Stimulated activated CD8-positive, alpha-beta memory T cell treated with anti-CD3 and anti-CD28 coated beads, Interleukin-2, amount 100 ng/mL, for 1 hour (primary cell): ENCODE data around the gene IL17RD.

Experiments used
- DNase-seq, 2 donors: peaks; one replicate each; pipeline ENCODE4 v3.0.0-alpha.2; 2020; ENCODE audit warnings: low read depth in 2 of 2

IL17RD gene

GRCh38 chr3:57130571-57131209 is 34.5 kb downstream of the IL17RD start:
- no peak for DNase-seq

DNA sequence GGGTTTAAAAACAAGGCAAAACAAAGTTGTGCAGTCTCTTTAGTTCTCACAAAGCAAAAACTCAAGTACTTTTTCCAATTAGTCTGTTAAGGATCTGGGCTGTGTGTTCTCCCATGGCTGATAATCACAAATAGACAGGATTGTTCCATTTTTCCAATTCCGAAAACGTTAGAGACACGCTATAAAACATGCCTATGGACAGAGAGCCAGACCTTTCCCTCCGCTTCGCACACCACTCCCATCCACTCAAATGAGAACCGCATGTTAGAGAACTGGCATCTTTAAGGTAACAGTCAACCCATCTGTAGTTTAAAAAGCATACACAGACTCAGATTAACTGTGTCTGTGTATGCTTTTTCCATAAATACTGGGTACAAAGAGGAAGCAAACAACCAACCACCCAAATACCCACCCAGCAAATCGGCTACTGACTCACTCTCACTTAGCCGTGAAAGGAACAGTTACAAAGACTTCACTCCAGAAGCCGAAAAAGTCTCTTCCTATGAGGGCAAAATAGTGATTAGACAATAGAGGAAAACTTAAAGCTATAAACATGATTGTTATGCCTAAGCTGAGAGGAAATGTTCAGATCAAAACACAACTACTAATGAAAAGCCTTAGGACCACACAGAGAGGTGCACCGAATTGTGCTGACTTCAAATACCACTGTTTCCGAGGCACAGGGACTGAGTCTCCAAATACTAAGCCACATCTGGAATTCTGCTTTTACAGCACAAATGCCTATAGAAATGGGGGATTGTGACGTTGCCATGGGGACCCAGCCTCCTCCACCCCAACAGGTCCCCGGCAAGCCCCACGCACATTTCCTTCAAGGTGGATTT is 36.1 kb downstream of the IL17RD start:
- no peak for DNase-seq

GRCh38 chr3:57127891-57128518 is 37.1 kb downstream of the IL17RD start:
- DNase-seq: no peak

DNA sequence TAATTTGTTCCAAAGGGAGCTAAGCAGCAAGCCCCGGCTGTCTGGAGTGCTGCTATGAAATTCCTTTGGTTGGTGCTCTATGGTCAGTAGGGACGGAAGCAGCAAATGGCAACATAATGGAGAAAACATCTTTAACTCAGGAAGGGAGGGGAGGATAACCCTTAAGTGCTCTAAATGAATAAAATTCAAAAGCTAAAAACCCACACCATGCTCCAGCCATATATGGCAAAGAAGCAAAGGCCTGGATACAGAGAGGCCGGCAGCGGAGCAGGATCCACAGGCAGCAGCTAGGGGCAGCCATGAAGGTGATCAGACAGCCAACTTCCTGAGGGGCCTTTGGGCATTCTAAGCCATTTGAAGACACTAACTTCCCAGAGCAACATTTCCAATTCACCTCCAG is 38.9 kb downstream of the IL17RD start:
- DNase-seq: no peak

- no peak for DNase-seq
These were observed 44.5 kb downstream of the IL17RD start for GRCh38 chr3:57120451-57121174.

DNA sequence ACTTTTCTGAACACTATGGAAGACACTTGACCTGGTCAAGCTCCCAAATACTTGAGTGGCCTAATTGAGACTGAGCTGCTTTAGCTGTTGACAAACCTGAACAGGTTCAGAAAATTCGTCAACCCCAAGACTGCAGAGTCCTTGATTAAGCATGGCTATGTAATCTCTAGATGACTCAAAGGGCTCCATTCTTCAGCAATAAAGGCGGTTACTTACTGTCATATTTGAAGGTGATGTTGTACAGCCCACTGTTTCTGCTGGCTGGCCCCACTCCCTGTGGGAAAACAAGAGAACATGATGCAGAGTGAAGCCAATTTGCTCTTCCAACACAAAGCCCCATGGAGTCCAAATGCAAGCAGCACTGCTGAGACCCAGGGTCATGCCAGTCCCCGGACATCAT is 45.1 kb downstream of the IL17RD start:
- DNase-seq: no peak

GRCh38 chr3:57118254-57118653 is 46.9 kb downstream of the IL17RD start:
- DNase-seq: no peak

- DNase-seq: no peak
These were observed 48.7 kb downstream of the IL17RD start for GRCh38 chr3:57116501-57116900.

GRCh38 chr3:57112206-57112605 is 52.9 kb downstream of the IL17RD start:
- DNase-seq: no peak

DNA sequence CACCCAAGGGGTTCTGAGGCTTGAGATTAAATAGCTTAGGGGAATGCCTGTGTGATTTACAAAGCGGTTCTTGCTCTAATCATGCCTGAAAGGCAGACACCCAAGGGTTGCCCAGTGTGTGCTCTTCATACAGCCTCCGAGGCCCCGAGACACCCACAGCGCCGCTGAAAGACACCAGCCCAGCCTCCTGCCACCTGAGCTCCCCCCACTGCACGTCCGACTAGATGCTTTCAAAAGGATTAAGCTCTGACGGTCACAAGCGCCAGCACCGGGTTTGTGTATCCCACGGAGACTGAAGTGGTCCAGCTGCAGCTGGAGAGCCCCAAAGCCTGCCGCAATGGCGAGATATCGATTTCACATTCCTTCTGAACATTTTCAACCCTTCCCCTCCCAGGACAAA is 54.4 kb downstream of the IL17RD start:
- DNase-seq: no peak

DNA sequence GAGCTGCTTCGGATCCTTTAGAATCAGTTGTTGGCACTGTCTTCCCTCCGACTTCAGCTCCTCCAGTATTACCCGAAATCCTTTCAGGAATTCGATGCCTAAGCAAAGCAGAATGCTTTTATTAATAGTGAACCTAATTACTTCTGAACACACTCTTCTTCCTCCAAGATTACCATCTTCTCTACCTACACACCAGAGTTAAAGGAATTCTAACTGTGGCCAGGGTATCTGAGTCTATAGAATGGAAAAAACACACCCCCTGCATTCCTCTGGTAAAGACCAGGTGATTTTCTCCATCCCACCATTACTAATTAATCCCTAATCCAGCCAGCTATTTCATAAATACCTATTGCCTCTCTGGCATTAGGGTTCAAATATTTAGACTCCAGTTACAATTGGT is 54.9 kb downstream of the IL17RD start:
- no peak for DNase-seq

DNA sequence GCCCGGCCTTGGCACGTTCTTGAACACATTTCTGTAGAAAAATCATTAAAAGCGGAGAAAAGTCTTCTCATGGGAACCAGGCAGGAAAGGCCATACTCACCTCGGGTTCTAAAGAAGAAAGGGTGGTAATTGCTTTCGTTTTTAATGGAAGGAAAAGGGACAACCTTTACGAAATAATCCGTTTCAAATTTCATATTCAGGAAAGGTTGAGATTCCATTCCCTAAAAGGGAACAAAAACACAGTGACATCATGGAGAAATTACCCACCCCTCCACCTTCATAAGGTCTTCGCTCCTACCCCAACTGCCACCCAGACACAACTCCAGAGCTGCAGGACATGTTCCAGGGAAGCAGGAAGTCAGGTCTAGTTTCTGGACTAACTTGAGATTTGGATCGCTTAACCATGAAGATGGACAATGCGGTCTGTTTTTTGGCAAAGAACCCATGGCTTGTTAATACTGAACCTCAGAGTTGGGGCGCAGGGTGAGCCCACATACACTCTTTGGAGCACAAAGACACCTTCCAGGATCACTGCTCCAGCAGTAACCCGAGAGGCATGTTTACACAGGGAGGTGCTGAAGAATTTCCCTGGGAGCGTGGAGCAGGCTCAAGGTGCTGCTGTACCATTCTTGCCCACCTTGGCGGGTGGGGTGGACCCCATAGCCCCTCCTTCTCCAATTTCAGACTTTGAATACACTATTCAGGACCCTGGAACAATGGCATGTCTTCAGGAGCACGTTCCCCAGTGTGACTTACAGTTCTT is 55.5 kb downstream of the IL17RD start:
- no peak for DNase-seq

- DNase-seq: no peak
These were observed 56.5 kb downstream of the IL17RD start for GRCh38 chr3:57108684-57109083.

DNA sequence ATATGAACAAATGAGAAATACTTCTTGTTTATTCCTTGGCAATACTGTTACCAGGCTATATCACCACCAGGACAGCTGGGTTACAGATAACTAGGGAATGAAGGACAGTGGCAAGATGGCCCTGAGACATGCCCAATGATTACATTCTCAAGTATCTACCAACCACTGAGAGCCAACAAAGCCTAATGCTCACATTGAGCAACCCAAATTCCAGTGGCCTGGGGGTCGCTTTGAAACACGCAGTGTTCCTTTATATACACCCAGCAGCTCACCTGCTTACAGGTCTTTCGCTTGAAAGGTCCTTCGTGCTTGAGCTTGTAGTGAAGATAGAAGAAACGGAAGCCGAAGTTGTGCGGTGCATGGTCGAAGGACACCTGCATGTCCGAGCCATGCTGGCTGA is 59.6 kb downstream of the IL17RD start:
- no peak for DNase-seq

- DNase-seq: peak in 1 of 2 donors; percentile 12
These were observed 65.0 kb downstream of the IL17RD start for GRCh38 chr3:57100046-57100695.

- DNase-seq: no peak
These were observed 66.5 kb downstream of the IL17RD start for GRCh38 chr3:57098418-57099310.

GRCh38 chr3:57097536-57097935 is 67.6 kb downstream of the IL17RD start:
- DNase-seq: no peak

- no peak for DNase-seq
These were observed 69.8 kb downstream of the IL17RD start for GRCh38 chr3:57095363-57095762.

- DNase-seq: no peak
These were observed 70.6 kb downstream of the IL17RD start for GRCh38 chr3:57094575-57094974.

DNA sequence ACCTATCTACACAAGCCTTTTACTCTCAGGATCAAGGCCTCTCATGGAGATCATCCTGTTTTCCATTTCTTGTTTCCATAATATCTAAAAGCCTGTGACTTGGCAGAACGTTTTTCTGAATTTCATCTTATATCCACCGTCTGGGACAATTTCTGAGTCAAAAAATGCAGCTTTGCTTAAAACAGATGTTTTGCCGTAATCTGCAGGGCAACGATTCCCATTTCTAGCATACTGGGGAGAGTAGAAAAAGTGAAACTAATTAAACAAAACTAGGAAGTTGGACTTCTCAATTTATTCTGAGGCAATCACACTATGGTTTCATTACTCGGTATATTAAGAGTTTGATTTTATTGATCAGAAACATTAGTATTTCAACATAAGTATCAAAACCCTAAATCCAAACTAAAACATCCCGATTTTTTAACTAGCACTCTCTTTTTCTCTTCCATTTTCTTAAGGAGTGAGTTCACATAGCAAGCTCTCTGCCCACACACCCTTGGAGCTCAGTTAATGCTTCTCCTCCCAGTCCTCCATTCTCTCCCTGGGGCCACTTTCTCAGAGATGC is 71.1 kb downstream of the IL17RD start:
- no peak for DNase-seq
